ENCODE data around the gene CRB1. TPM values are rescaled to one million over a fixed set of nuclear protein-coding genes. Genes with fewer than 3 reads are reported as not detected.

Gene CRB1
- total RNA-seq, 1 experiment from 2014 or later, result not detected

- Histone ChIP-seq H2BK20ac (ENCODE audit: low read depth, low read length, poor library complexity, severe bottlenecking) (no peak overlapping the region), H3K27ac (ENCODE audit: insufficient read length, low read depth, low read length) (no peak overlapping the region), H3K9me3 (ENCODE audit: control insufficient read depth, low read depth, low read length) (no peaks in the 10 kb centered on the region), H3K23ac (ENCODE audit: insufficient read length, low read depth, low read length) (no peak overlapping the region), H3K14ac (ENCODE audit: insufficient read depth, low read length) (no peak overlapping the region), H3K56ac (ENCODE audit: insufficient read length, low read depth, low read length) (no peak overlapping the region), H2AFZ (ENCODE audit: low read length) (no peak overlapping the region), H3K79me1 (ENCODE audit: insufficient read depth, low read depth, low read length, poor library complexity, severe bottlenecking) (no peaks in the 10 kb centered on the region), H2BK12ac (ENCODE audit: insufficient read length, low read depth, low read length) (no peak overlapping the region), H3T11ph (ENCODE audit: low read length) (no peak overlapping the region), H3K18ac (ENCODE audit: insufficient read length, low read depth, low read length) (no peak overlapping the region), H4K5ac (ENCODE audit: insufficient read length, low read depth, low read length) (no peak overlapping the region), H2AK5ac (ENCODE audit: insufficient read length, low read length) (no peak overlapping the region), H2BK5ac (ENCODE audit: insufficient read length, low read length) (no peak overlapping the region), H4K8ac (replicated peaks; ENCODE audit: insufficient read length, low read depth, low read length) (no peak overlapping the region), H2BK15ac (ENCODE audit: low read depth, low read length) (no peak overlapping the region), H4K20me1 (ENCODE audit: control insufficient read depth, insufficient read depth, insufficient read length) (no peaks in the 10 kb centered on the region), H3K4me2 (ENCODE audit: insufficient read depth, insufficient read length, low read length) (no peak overlapping the region), H3K9ac (ENCODE audit: extremely low read depth, insufficient read length, low read length) (no peak overlapping the region), H3K4me1 (ENCODE audit: insufficient read depth, low read length) (no peaks in the 10 kb centered on the region), H4K91ac (ENCODE audit: insufficient read length, low read depth, low read length) (no peak overlapping the region), H3K27me3 (ENCODE audit: insufficient read depth, low read length) (no peaks in the 10 kb centered on the region), H3K23me2 (ENCODE audit: insufficient read length, low read depth, low read length, poor library complexity, severe bottlenecking) (no peaks in the 10 kb centered on the region), H3K4ac (ENCODE audit: low read depth, low read length) (no peak overlapping the region), H3K79me2 (ENCODE audit: insufficient read depth, low read length) (no peaks in the 10 kb centered on the region), H2BK120ac (ENCODE audit: low read depth, low read length, poor library complexity, severe bottlenecking) (no peak overlapping the region)
- Mint-ChIP-seq H3K4me1 (peaks cover 2% of the 10 kb centered on the region in 2 experiments; a peak in 2 of 4 replicates), H3K9me3 (no peaks in the 10 kb centered on the region), H3K27ac (no peak overlapping the region), H3K4me3 (no peak overlapping the region), H3K27me3 (ENCODE audit: low read depth) (no peaks in the 10 kb centered on the region), H3K36me3 (ENCODE audit: insufficient read depth in 1 of 3, low read depth in 3 of 3) (no peaks in the 10 kb centered on the region)
- no CpG with 5 or more reads among the region's 7 CpGs for WGBS (ENCODE audit: extremely low coverage, insufficient read length, low lambda C conversion rate)
- no peak for TF ChIP-seq CTCF (conservative IDR thresholded peaks at IDR 0.05)
- no peak for DNase-seq
These were observed 161.3 kb downstream of the CRB1 start for GRCh38 chr1:197429372-197429771.
